Activated T-helper 17 cell treated with anti-CD3 and anti-CD28 coated beads, Interleukin-2, amount 50 U/mL, for 72 hours (primary cell): Measurements from ENCODE around the gene EPN1. TPM values are rescaled to one million over a fixed set of nuclear protein-coding genes. Genes with fewer than 3 reads are reported as not detected.
"Not testable (repeated sequence)": the region's sequence is repeated elsewhere in the genome, so short reads cannot be mapped to it uniquely, and the experiment has no call there.

Experiments used
- ATAC-seq: fragments of 150-1000 bp; cut with Tn5 transposase; replicated peaks from 2 replicates; pipeline ENCODE4 v1.10.0; 2021; ENCODE audit warnings: mild to moderate bottlenecking, moderate library complexity
- H3K27ac Mint-ChIP-seq: one replicate; pipeline ENCODE4 v1.8.0; 2022; ENCODE audit warnings: mixed read lengths
- H3K27me3 Mint-ChIP-seq: one replicate; pipeline ENCODE4 v1.8.0; 2022; ENCODE audit warnings: mixed read lengths
- H3K36me3 Mint-ChIP-seq: one replicate; pipeline ENCODE4 v1.8.0; 2022; ENCODE audit warnings: low read depth, mild to moderate bottlenecking, mixed read lengths
- H3K4me1 Mint-ChIP-seq: one replicate; pipeline ENCODE4 v1.8.0; 2022; ENCODE audit warnings: mixed read lengths
- H3K4me3 Mint-ChIP-seq: one replicate; pipeline ENCODE4 v1.8.0; 2022; ENCODE audit warnings: mild to moderate bottlenecking, mixed read lengths
- H3K9me3 Mint-ChIP-seq: one replicate; pipeline ENCODE4 v1.8.0; 2022; ENCODE audit warnings: mixed read lengths
- total RNA-seq, 2 donors: library from RNA; stranded (reverse); gene quantifications; one replicate each; pipeline ENCODE4 v1.2.3, GENCODE V29; 2022

The EPN1 gene
- total RNA-seq, 2 donors from 2014 or later: 29.2 to 45.1 TPM

- no peak overlapping the region for H3K4me3 Mint-ChIP-seq
- no peaks in the 10 kb centered on the region for H3K36me3 Mint-ChIP-seq
- H3K27me3 Mint-ChIP-seq: peaks cover 38% of the 10 kb centered on the region
- no peak for ATAC-seq
- peaks cover 2% of the 10 kb centered on the region for H3K4me1 Mint-ChIP-seq
- H3K9me3 Mint-ChIP-seq: peaks cover 12% of the 10 kb centered on the region
- no peak overlapping the region for H3K27ac Mint-ChIP-seq
These were observed 42.2 kb downstream of the EPN1 start for GRCh38 chr19:55717251-55717650.

- H3K27me3 Mint-ChIP-seq: peaks cover 41% of the 10 kb centered on the region
- H3K27ac Mint-ChIP-seq, ATAC-seq, H3K9me3 Mint-ChIP-seq, H3K36me3 Mint-ChIP-seq, H3K4me1 Mint-ChIP-seq, H3K4me3 Mint-ChIP-seq: not testable (repeated sequence)
These were observed 43.1 kb downstream of the EPN1 start for GRCh38 chr19:55717879-55718711.

GRCh38 chr19:55720214-55720746 lies 45.3 kb downstream of the EPN1 start:
- Mint-ChIP-seq H3K36me3 (no peaks in the 10 kb centered on the region), H3K27ac (no peak overlapping the region), H3K4me3 (no peak overlapping the region), H3K4me1 (no peaks in the 10 kb centered on the region), H3K9me3 (peaks cover 9% of the 10 kb centered on the region), H3K27me3 (peaks cover 42% of the 10 kb centered on the region)
- no peak for ATAC-seq

- Mint-ChIP-seq H3K4me1 (no peaks in the 10 kb centered on the region), H3K4me3 (no peak overlapping the region), H3K9me3 (peaks cover 9% of the 10 kb centered on the region), H3K36me3 (no peaks in the 10 kb centered on the region), H3K27ac (no peak overlapping the region), H3K27me3 (peaks cover 45% of the 10 kb centered on the region)
- ATAC-seq: no peak
These were observed 45.8 kb downstream of the EPN1 start for GRCh38 chr19:55720801-55721200.

- no peaks in the 10 kb centered on the region for H3K36me3 Mint-ChIP-seq
- no peak overlapping the region for H3K27ac Mint-ChIP-seq
- peaks cover 44% of the 10 kb centered on the region for H3K27me3 Mint-ChIP-seq
- H3K4me1 Mint-ChIP-seq: no peaks in the 10 kb centered on the region
- no peak for ATAC-seq
- peaks cover 9% of the 10 kb centered on the region for H3K9me3 Mint-ChIP-seq
- no peak overlapping the region for H3K4me3 Mint-ChIP-seq
These were observed 48.5 kb downstream of the EPN1 start for GRCh38 chr19:55723491-55723890.

- not testable (repeated sequence) for H3K27me3 Mint-ChIP-seq, H3K4me3 Mint-ChIP-seq, H3K36me3 Mint-ChIP-seq, H3K9me3 Mint-ChIP-seq, H3K4me1 Mint-ChIP-seq, H3K27ac Mint-ChIP-seq, ATAC-seq
These were observed 55.4 kb downstream of the EPN1 start for GRCh38 chr19:55730378-55730777.

DNA sequence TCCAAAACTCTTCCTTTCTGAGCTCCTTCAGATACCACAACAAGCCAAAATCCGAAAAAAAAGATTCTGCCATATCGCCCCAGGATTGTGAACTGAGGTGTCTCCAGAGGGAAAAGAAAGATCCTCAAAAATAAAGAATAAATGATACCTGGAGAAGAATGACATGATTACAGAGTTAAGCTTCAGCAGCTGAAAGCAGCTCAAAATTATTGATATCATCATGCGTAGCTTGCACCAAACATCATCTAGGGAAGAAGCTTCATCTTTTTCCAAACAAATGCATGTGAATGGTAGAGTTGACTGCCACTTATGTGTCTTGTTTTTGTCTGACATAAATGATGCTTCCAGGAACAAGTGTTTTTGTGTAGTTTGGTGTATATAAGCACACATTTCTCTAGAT lies 63.3 kb downstream of the EPN1 start, which contains the start of gene NLRP9:
Gene NLRP9, minus strand, starts transcription at position 101 of the 400 bp plus-strand sequence. Its CDS starts 28 bp downstream, at position 73.
- Mint-ChIP-seq H3K27ac (no peak within 1 kb of the TSS), H3K9me3 (no peaks in the 10 kb centered on the region), H3K27me3 (peaks cover 25% of the 10 kb centered on the region), H3K4me3 (no peak within 1 kb of the TSS), H3K4me1 (no peaks in the 10 kb centered on the region), H3K36me3 (no peaks in the 10 kb centered on the region)
- ATAC-seq: no peak

DNA sequence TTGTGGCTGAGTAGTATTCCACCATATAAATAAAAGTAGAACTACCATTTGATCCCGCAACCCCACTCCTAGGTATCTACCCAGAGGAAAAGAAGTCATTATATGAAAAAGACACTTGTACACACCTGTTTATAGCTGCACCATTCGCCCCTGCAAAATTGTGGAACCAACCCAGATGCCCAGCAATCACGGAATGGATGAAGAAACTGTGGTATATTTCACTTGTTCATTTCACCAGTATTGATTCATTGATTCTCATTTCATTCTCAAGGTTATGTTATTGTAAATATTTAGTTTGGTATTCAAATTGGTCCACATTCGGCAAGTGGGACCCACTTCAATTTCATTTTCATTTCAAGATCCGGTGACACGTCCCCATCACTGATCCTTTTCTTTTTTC lies 75.7 kb downstream of the EPN1 start:
- Mint-ChIP-seq H3K27me3 (peaks cover 3% of the 10 kb centered on the region), H3K27ac (no peak overlapping the region), H3K4me3 (no peak overlapping the region), H3K9me3 (no peaks in the 10 kb centered on the region), H3K36me3 (no peaks in the 10 kb centered on the region), H3K4me1 (no peaks in the 10 kb centered on the region)
- ATAC-seq: no peak

DNA sequence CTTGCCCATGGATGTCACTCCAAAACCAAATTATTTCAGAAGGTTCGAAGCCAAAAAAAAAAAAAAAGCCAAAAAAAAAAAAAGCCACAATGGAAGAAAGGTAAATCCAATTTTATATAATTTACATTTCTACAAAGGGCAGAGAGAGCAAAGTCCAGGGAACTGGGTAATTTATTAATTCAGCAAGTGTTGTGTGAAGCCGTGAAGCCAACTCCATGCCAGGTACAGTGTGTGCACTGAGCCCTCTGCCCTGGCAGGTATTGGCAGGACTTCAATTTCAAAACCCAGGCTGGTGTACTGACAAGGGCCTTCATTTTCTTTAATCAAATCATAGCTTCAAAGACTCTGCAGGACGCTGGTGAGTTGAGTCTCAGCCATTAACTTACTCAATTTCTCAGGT lies 78.4 kb downstream of the EPN1 start:
- H3K4me1 Mint-ChIP-seq: no peaks in the 10 kb centered on the region
- H3K9me3 Mint-ChIP-seq: no peaks in the 10 kb centered on the region
- peaks cover 6% of the 10 kb centered on the region for H3K27me3 Mint-ChIP-seq
- no peak overlapping the region for H3K4me3 Mint-ChIP-seq
- no peak for ATAC-seq
- no peaks in the 10 kb centered on the region for H3K36me3 Mint-ChIP-seq
- no peak overlapping the region for H3K27ac Mint-ChIP-seq

DNA sequence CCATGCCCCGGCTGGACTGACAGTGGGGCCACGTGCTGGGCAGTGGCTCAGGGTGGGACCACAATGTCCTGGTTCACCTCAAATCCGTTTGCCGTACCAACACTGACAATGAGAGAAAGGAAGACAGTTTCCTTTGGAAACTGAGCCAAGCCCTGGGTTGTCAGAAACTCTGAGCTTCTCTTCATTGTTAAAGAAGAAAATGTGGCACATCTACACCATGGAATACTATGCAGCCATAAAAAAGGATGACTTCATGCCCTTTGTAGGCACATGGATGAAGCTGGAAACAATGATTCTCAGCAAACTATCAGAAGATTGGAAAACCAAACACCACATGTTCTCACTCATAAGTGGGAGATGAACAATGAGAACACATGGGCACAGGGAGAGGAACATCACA lies 81.8 kb downstream of the EPN1 start:
- peaks cover 16% of the 10 kb centered on the region for H3K27me3 Mint-ChIP-seq
- not testable (repeated sequence) for H3K4me3 Mint-ChIP-seq, H3K9me3 Mint-ChIP-seq, H3K36me3 Mint-ChIP-seq, ATAC-seq, H3K4me1 Mint-ChIP-seq, H3K27ac Mint-ChIP-seq

DNA sequence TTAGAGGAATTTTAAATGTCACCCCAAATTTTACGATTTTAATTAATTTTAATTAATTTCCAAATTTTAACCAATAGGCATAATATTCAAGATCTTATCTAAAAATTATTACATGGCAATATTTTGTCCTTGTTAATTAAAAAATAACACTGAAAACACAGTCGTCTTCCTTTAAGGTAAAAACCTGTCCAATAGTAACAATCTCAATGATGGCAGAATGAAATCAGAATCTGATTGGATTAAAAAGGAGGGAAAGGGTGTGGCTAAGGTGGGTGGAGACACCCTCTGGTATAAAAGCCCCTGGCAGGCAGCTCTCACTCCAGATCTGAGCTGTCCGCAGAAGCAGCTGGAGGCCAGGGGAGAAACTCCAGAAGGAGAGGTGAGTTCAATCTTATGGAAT lies 83.8 kb downstream of the EPN1 start, which contains the start of gene RFPL4A:
Gene RFPL4A, plus strand, starts transcription at position 301 of the 400 bp plus-strand sequence. CDS start 2,704 bp downstream, outside the sequence.
- not testable (repeated sequence) for H3K9me3 Mint-ChIP-seq, H3K36me3 Mint-ChIP-seq, H3K4me3 Mint-ChIP-seq, ATAC-seq, H3K4me1 Mint-ChIP-seq, H3K27ac Mint-ChIP-seq
- H3K27me3 Mint-ChIP-seq: peaks cover 16% of the 10 kb centered on the region

Other genes with a start within 250 kb of the EPN1 start
- under 1 TPM in 1 of 2 donors, not detected in 1; 0.11 TPM for gene SHISA7, start 231.9 kb upstream of the EPN1 start, total RNA-seq
- gene ISOC2, start 213.6 kb upstream of the EPN1 start, total RNA-seq: 10 to 100 TPM; 21.2 to 39.5 TPM
- gene C19orf85, start 210.5 kb upstream of the EPN1 start, total RNA-seq: not detected
- gene ZNF628, start 198.6 kb upstream of the EPN1 start, total RNA-seq: 10 to 100 TPM; 11.1 to 11.3 TPM
- 10 to 100 TPM in 1 of 2 donors, 1 to 10 TPM in 1; 7.1 to 12.3 TPM for gene NAT14, start 190.0 kb upstream of the EPN1 start, total RNA-seq
- under 1 TPM; 0.41 to 0.69 TPM for gene SSC5D, start 186.8 kb upstream of the EPN1 start, total RNA-seq
- not detected for gene SBK2, start 138.1 kb upstream of the EPN1 start, total RNA-seq
- gene SBK3, start 129.7 kb upstream of the EPN1 start, total RNA-seq: not detected
- 1 to 10 TPM; 4.7 to 6.5 TPM for gene ZNF579, start 94.4 kb upstream of the EPN1 start, total RNA-seq
- 10 to 100 TPM in 1 of 2 donors, 1 to 10 TPM in 1; 8.7 to 12.9 TPM for gene FIZ1, start 75.7 kb upstream of the EPN1 start, total RNA-seq
- 10 to 100 TPM; 20.1 to 25.3 TPM for gene ZNF524, start 74.9 kb upstream of the EPN1 start, total RNA-seq
- gene ZNF865, start 69.6 kb upstream of the EPN1 start, total RNA-seq: 10 to 100 TPM; 11.9 to 13.2 TPM
- 1 to 10 TPM; 4.6 to 5.3 TPM for gene ZNF784, start 50.7 kb upstream of the EPN1 start, total RNA-seq
- 10 to 100 TPM; 21.9 to 22.2 TPM for gene ZNF580, start 34.2 kb upstream of the EPN1 start, total RNA-seq
- 10 to 100 TPM; 26.4 to 35.6 TPM for gene ZNF581, start 31.6 kb upstream of the EPN1 start, total RNA-seq
- gene CCDC106, start 27.0 kb upstream of the EPN1 start, total RNA-seq: 1 to 10 TPM; 2.4 to 2.6 TPM
- 100 to 1,000 TPM; 254 to 333 TPM for gene U2AF2, start 20.2 kb upstream of the EPN1 start, total RNA-seq
- gene NLRP9, start 63.2 kb downstream of the EPN1 start, total RNA-seq: not detected
- not detected for gene RFPL4A, start 83.9 kb downstream of the EPN1 start, total RNA-seq
- not detected for gene RFPL4AL1, start 93.9 kb downstream of the EPN1 start, total RNA-seq
- under 1 TPM in 1 of 2 donors, not detected in 1; 0.11 TPM for gene NLRP11, start 156.8 kb downstream of the EPN1 start, total RNA-seq
- gene NLRP4, start 161.3 kb downstream of the EPN1 start, total RNA-seq: not detected